Kidney epithelial cell (primary cell): ENCODE measurements around the gene MBP. TPM values are rescaled to one million over a fixed set of nuclear protein-coding genes. Genes with fewer than 3 reads are reported as not detected.

Source experiments
- DNase-seq: peaks from one replicate; pipeline ENCODE4 v3.0.0-alpha.2; 2010; ENCODE audit warnings: low read depth
- H3K27me3 ChIP-seq: 2 replicates; pipeline ENCODE4 v1.6.0; 2011; ENCODE audit warnings: low read length; ENCODE audit not compliant: control insufficient read depth, insufficient read depth
- H3K36me3 ChIP-seq: 2 replicates; pipeline ENCODE4 v1.5.1; 2011; ENCODE audit warnings: low read length; ENCODE audit not compliant: control insufficient read depth, insufficient read depth
- H3K4me3 ChIP-seq: 2 replicates; pipeline ENCODE4 v1.5.1; 2011; ENCODE audit warnings: low read depth, mild to moderate bottlenecking, control low read depth, low read length
- total RNA-seq: library from RNA; depleted of rRNA; stranded (reverse); fragments of >200 nt; gene quantifications from 2 replicates; pipeline ENCODE4 v1.2.3, GENCODE V29; 2015
- TF ChIP-seq, protein P1 (sequence below): IDR thresholded peaks from 2 replicates; pipeline ENCODE4 v1.5.1; 2011; ENCODE audit warnings: mild to moderate bottlenecking, moderate library complexity, low read length, control low read depth, inconsistent platforms; ENCODE audit not compliant: insufficient read depth, poor library complexity, severe bottlenecking

MBP gene
- total RNA-seq, 1 donor from 2014 or later = 29.1 TPM

DNA sequence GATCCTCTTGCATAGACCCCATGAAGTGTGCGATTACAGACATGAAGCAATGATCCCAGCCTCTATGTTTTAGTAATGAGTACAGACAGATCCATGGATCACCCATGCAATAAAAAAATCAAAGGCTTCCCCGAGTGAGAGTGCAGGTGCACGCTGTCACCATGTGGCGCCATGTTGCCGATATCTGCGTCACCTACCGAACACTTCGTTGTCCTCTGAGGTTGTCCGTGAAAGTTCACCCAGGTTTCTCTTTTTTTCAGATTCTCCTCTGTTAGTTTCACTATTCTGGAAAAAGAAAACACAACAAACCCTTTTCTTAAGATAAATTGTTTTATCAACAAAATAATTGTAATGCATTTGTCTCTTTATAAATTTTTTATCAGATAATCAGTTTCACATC lies 66.5 kb downstream of the MBP start:
- Histone ChIP-seq H3K27me3 (no peaks in the 10 kb centered on the region), H3K36me3 (peaks cover 1% of the 10 kb centered on the region)

GRCh38 chr18:77065221-77065981 lies 67.2 kb downstream of the MBP start:
- TF ChIP-seq, protein P1, sequence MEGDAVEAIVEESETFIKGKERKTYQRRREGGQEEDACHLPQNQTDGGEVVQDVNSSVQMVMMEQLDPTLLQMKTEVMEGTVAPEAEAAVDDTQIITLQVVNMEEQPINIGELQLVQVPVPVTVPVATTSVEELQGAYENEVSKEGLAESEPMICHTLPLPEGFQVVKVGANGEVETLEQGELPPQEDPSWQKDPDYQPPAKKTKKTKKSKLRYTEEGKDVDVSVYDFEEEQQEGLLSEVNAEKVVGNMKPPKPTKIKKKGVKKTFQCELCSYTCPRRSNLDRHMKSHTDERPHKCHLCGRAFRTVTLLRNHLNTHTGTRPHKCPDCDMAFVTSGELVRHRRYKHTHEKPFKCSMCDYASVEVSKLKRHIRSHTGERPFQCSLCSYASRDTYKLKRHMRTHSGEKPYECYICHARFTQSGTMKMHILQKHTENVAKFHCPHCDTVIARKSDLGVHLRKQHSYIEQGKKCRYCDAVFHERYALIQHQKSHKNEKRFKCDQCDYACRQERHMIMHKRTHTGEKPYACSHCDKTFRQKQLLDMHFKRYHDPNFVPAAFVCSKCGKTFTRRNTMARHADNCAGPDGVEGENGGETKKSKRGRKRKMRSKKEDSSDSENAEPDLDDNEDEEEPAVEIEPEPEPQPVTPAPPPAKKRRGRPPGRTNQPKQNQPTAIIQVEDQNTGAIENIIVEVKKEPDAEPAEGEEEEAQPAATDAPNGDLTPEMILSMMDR = no peak
- Histone ChIP-seq H3K4me3 (no peak overlapping the region), H3K36me3 (peaks cover 1% of the 10 kb centered on the region), H3K27me3 (no peaks in the 10 kb centered on the region)
- no peak for DNase-seq

More for the DNA sequence above, 66.5 kb downstream of the MBP start:
- TF ChIP-seq, protein P1 = no peak
- H3K4me3 ChIP-seq = no peak overlapping the region
- no peak for DNase-seq

DNA sequence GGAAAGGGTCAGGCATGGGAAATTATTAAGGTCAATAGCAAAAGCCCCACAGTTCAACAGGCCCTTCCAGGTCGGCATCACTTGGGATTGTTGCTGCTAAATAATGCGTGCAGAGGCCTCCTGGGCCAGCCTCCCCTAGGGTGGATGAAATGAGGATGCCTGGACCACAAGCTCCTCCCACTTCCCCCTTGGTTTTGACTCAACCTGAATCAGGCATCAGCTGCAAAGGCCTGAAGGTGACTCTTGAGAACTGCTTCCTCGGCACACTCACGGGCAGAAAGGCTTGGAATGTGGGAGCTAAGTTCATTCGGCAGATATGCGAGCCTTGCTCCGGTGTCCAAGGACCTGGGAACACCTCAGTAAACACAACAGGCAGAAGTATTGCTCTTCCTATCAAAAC lies 69.3 kb downstream of the MBP start:
- TF ChIP-seq, protein P1 = no peak
- Histone ChIP-seq H3K36me3 (peaks cover 1% of the 10 kb centered on the region), H3K4me3 (no peak overlapping the region), H3K27me3 (no peaks in the 10 kb centered on the region)
- DNase-seq = no peak

GRCh38 chr18:77062518-77063003 lies 70.0 kb downstream of the MBP start:
- Histone ChIP-seq H3K27me3 (no peaks in the 10 kb centered on the region), H3K4me3 (no peak overlapping the region), H3K36me3 (peaks cover 1% of the 10 kb centered on the region)
- DNase-seq = no peak
- TF ChIP-seq, protein P1 = no peak

- TF ChIP-seq, protein P1 = no peak
- no peaks in the 10 kb centered on the region for H3K27me3 ChIP-seq
- DNase-seq = no peak
- H3K36me3 ChIP-seq = peaks cover 1% of the 10 kb centered on the region
- H3K4me3 ChIP-seq = no peak overlapping the region
These were observed 70.6 kb downstream of the MBP start for GRCh38 chr18:77061946-77062517.
